Bronchial epithelial cell (primary cell): ENCODE data around the gene TRAF1. TPM values are rescaled to one million over a fixed set of nuclear protein-coding genes. Genes with fewer than 3 reads are reported as not detected.

Experiments used
- DNase-seq: peaks from one replicate; pipeline ENCODE4 v3.0.0-alpha.2; 2010; ENCODE audit warnings: low read depth
- FAIRE-seq: peaks from 2 replicates; lab custom pipeline; 2011; peaks lifted over from hg19 to GRCh38; lab: Jason Lieb, UNC
- H3K27me3 ChIP-seq: 2 replicates; pipeline ENCODE4 v1.5.1; 2011; ENCODE audit warnings: low read length; ENCODE audit not compliant: control insufficient read depth, insufficient read depth
- H3K36me3 ChIP-seq: 2 replicates; pipeline ENCODE4 v1.5.1; 2011; ENCODE audit warnings: low read length; ENCODE audit not compliant: control insufficient read depth, insufficient read depth
- H3K4me3 ChIP-seq: 2 replicates; pipeline ENCODE4 v1.5.1; 2011; ENCODE audit warnings: mild to moderate bottlenecking, low read depth, low read length, control low read depth
- CTCF ChIP-seq: IDR thresholded peaks from 2 replicates; pipeline ENCODE4 v1.5.1; 2011; ENCODE audit warnings: mild to moderate bottlenecking, moderate library complexity, low read length, control low read depth, inconsistent platforms; ENCODE audit not compliant: insufficient read depth, severe bottlenecking
- total RNA-seq: library from RNA; depleted of rRNA; stranded (reverse); fragments of >200 nt; gene quantifications from 2 replicates; pipeline ENCODE4 v1.2.1, GENCODE V29; 2014

Gene TRAF1
- total RNA-seq, 1 donor from 2014 or later = 0.79 TPM

- peak overlapping the region; percentile 57 for H3K4me3 ChIP-seq
- H3K27me3 ChIP-seq = no peaks in the 10 kb centered on the region
- no peak for FAIRE-seq
- DNase-seq = peak; percentile 69
- TF ChIP-seq CTCF = no peak
- peaks cover 3% of the 10 kb centered on the region for H3K36me3 ChIP-seq
Observed at GRCh38 chr9:120875954-120876841, 50.4 kb downstream of the TRAF1 start.

GRCh38 chr9:120875643-120875953, 51.0 kb downstream of the TRAF1 start:
- Histone ChIP-seq H3K4me3 (peak overlapping the region; percentile 57), H3K36me3 (peaks cover 3% of the 10 kb centered on the region), H3K27me3 (no peaks in the 10 kb centered on the region)
- no peak for DNase-seq
- TF ChIP-seq CTCF = no peak
- FAIRE-seq = no peak

DNA sequence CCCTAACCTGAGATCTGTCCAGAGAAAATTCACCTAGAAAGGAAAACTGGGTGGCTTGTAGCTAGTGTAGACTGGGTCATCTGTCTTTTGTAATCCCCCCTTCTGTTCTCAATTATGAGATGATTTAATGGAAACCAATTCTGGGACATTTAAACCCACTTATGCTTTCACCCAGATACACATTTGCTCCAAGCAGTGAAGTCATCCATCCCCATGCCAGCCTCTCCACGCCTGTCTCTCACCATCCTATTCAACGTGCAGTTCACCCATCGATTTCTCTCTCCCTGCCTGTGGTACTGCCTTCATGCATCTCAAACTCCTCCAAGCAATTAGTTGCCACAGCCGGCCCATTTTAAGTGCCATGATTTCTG, 51.4 kb downstream of the TRAF1 start:
- no peak overlapping the region for H3K4me3 ChIP-seq
- no peak for TF ChIP-seq CTCF
- peaks cover 3% of the 10 kb centered on the region for H3K36me3 ChIP-seq
- no peaks in the 10 kb centered on the region for H3K27me3 ChIP-seq
- no peak for DNase-seq
- FAIRE-seq = no peak

- TF ChIP-seq CTCF = no peak
- Histone ChIP-seq H3K4me3 (no peak overlapping the region), H3K27me3 (no peaks in the 10 kb centered on the region), H3K36me3 (peaks cover 3% of the 10 kb centered on the region)
- FAIRE-seq (no peak), DNase-seq (no peak)
Observed at GRCh38 chr9:120874226-120875194, 52.1 kb downstream of the TRAF1 start.

DNA sequence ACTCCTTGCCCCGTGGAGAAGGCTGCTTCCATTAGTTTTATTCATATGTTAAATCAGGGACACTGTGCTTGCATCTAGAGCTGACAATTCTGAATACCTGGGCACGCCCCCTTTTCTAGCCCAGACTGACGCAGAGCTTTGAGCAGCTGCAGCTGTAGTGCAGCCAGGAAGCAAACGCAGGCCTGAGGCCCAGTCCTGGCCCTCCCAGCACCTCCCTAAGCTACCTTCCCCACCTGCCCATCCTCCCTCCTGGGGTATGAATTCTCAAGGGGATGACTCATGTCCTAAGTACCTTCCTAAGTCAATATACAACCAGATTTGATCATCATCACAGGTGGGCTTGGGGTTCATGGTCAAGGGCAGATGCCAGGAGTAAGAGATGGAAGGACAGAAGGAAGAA, 53.1 kb downstream of the TRAF1 start:
- no peak for TF ChIP-seq CTCF
- Histone ChIP-seq H3K4me3 (no peak overlapping the region), H3K27me3 (no peaks in the 10 kb centered on the region), H3K36me3 (peaks cover 3% of the 10 kb centered on the region)
- DNase-seq = peak; percentile 93
- FAIRE-seq = no peak
